ENCODE data around the gene MRPS15. TPM values are rescaled to one million over a fixed set of nuclear protein-coding genes. Genes with fewer than 3 reads are reported as not detected.
A peak's percentile ranks its signal among the peaks of the same experiment; 100 is the strongest.
"Not testable (repeated sequence)": the region's sequence is repeated elsewhere in the genome, so short reads cannot be mapped to it uniquely, and the experiment has no call there.

The MRPS15 gene
- total and polyA plus RNA-seq, 7 donors, result 70.3 to 115 (median 85.3) TPM

DNA sequence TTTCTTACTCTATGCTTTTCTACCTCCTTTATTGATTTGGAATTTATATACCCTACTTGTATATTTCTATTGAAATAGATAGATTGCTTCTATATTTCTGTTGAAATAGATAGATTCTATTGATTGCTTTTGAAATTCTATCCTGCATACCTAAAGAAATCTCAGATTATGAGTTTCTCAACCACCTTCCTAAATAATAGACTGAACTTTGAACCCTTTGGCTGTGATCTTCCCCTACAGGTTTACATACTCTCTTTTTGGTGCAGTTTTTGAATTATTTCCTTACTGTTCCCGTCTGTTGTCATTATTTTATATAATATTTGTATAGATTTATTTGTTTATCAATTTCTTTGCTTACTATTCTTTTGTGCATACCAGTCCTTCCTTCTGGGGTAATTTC, 39.0 kb upstream of the MRPS15 start:
- H3K9me3 ChIP-seq, result peaks cover 0 to 3% (median 0%) of the 10 kb centered on the region in 4 donors
- intact Hi-C loops (cut with DNase I), result no loop called here
- 16 to 55% methylated on average over 1 of the region's 1 CpG for WGBS, 2 donors
- H3K36me3 ChIP-seq, result no peaks in the 10 kb centered on the region
- no peak overlapping the region for H3K27ac ChIP-seq
- peaks cover 0 to 37% (median 17%) of the 10 kb centered on the region in 3 donors for H3K27me3 ChIP-seq
- no peak for DNase-seq
- no peaks in the 10 kb centered on the region for H3K4me1 ChIP-seq
- TF ChIP-seq, protein P1, sequence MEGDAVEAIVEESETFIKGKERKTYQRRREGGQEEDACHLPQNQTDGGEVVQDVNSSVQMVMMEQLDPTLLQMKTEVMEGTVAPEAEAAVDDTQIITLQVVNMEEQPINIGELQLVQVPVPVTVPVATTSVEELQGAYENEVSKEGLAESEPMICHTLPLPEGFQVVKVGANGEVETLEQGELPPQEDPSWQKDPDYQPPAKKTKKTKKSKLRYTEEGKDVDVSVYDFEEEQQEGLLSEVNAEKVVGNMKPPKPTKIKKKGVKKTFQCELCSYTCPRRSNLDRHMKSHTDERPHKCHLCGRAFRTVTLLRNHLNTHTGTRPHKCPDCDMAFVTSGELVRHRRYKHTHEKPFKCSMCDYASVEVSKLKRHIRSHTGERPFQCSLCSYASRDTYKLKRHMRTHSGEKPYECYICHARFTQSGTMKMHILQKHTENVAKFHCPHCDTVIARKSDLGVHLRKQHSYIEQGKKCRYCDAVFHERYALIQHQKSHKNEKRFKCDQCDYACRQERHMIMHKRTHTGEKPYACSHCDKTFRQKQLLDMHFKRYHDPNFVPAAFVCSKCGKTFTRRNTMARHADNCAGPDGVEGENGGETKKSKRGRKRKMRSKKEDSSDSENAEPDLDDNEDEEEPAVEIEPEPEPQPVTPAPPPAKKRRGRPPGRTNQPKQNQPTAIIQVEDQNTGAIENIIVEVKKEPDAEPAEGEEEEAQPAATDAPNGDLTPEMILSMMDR (IDR thresholded peaks at IDR 0.05), result no peak
- TF ChIP-seq POLR2AphosphoS5 (IDR thresholded peaks at IDR 0.05), result no peak
- no peak for TF ChIP-seq EP300 (IDR thresholded peaks at IDR 0.05)
- TF ChIP-seq POLR2A (IDR thresholded peaks at IDR 0.05), result no peak
- H3K4me3 ChIP-seq, result no peak overlapping the region

DNA sequence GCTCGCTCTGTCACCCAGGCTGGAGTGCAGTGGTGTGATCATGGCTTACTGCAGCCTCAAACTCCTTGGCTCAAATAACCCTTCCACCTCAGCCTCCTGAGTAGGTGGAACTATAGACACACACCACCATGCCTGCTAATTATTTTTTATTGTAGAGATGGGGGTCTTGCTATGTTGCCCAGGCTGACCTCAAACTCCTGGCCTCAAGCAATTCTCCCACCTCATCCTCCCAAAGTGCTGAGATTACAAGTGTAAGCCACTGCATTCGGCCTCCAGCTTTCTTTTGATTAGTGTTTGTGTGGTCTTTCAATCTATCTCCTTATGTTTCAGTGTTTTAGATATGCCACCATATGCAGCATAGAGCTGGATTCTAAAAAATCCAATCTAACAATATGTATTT, 38.4 kb upstream of the MRPS15 start:
- H3K27ac ChIP-seq, result no peak overlapping the region
- peaks cover 0 to 35% (median 17%) of the 10 kb centered on the region in 3 donors for H3K27me3 ChIP-seq
- intact Hi-C loops (cut with DNase I), result no loop called here
- H3K9me3 ChIP-seq, result peaks cover 0 to 3% (median 0%) of the 10 kb centered on the region in 4 donors
- no peak overlapping the region for H3K4me3 ChIP-seq
- peak; percentile 8 for DNase-seq
- H3K36me3 ChIP-seq, result no peaks in the 10 kb centered on the region
- TF ChIP-seq POLR2A (IDR thresholded peaks at IDR 0.05) (no peak), EP300 (IDR thresholded peaks at IDR 0.05) (no peak), POLR2AphosphoS5 (IDR thresholded peaks at IDR 0.05) (no peak)
- TF ChIP-seq, protein P1 (IDR thresholded peaks at IDR 0.05), result no peak
- 88% methylated on average over 2 of the region's 2 CpGs for WGBS, 2 donors
- H3K4me1 ChIP-seq, result no peaks in the 10 kb centered on the region

DNA sequence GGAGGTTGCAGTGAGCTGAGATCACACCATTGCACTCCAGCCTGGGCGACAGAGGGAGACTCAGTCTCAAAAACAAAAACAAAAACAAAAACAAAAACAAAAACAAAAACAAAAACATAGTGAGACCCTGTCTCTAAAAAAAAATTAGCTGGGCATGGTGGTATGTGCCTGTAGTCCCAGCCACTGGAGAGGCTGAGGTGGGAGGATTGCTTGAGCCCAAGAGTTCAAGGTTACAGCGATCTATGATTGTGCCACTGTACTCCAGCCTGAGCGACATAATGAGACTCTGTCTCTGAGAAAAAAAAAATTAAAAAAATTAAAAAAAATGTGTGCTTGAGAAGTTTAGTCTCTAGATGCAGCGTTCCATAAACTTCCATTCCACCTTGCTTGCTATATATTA, 37.7 kb upstream of the MRPS15 start:
- H3K9me3 ChIP-seq; H3K4me3 ChIP-seq; intact Hi-C loops (cut with DNase I); H3K36me3 ChIP-seq; H3K4me1 ChIP-seq; H3K27ac ChIP-seq: not testable (repeated sequence)
- peaks cover 0 to 28% (median 14%) of the 10 kb centered on the region in 3 donors for H3K27me3 ChIP-seq
- 84 to 88% methylated on average over 4 of the region's 4 CpGs for WGBS, 2 donors
- DNase-seq, result peak; percentile 14

DNA sequence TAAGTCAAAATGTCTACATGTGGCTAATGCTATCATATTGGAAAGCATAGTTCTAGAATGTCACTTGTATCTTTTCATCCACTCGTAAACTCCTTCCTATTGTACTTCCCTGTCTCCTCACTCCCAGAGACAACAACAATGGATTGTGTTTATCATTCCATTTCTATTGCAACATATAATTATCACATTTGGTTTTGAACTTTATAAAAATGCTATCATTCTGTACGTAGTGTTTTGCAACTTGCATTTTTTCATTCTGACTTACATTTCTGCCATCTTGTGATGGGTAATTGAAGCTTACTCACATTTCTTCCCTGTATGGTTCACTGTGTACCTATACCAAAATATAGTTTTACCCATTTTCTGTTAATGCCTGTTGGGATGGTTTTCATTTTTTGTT, 33.0 kb upstream of the MRPS15 start:
- 79 to 91% methylated on average over 2 of the region's 2 CpGs for WGBS, 2 donors

DNA sequence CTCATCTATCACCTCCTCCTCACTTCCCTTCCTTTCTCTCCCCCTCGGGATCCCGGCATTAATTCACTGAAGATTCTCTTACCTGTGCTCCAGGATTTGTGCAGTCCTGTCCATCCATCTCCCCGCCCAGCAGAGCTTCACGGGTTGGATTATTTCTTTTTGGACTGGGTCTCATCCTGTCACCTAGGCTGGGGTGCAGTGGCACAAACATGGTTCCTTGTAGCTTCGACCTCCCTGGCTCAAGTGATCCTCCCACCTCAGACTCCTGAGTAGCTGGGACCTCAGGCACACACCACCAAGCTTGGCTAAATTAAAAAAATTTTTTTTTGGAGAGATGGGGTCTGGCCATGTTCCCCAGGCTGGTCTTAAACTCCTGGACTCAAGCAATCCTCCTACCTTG, 30.8 kb upstream of the MRPS15 start:
- no peaks in the 10 kb centered on the region for H3K4me1 ChIP-seq
- peak; percentile 21 for DNase-seq
- 77 to 88% methylated on average over 5 of the region's 5 CpGs for WGBS, 2 donors
- no peaks in the 10 kb centered on the region for H3K9me3 ChIP-seq
- intact Hi-C loops (cut with DNase I), result no loop called here
- TF ChIP-seq POLR2A (IDR thresholded peaks at IDR 0.05) (no peak), EP300 (IDR thresholded peaks at IDR 0.05) (no peak), POLR2AphosphoS5 (IDR thresholded peaks at IDR 0.05) (no peak)
- TF ChIP-seq, protein P1 (IDR thresholded peaks at IDR 0.05), result no peak
- H3K4me3 ChIP-seq, result no peak overlapping the region
- H3K36me3 ChIP-seq, result no peaks in the 10 kb centered on the region
- H3K27ac ChIP-seq, result no peak overlapping the region
- no peaks in the 10 kb centered on the region for H3K27me3 ChIP-seq

More for the DNA sequence above, 33.0 kb upstream of the MRPS15 start:
- no peak for TF ChIP-seq EP300 (IDR thresholded peaks at IDR 0.05)
- TF ChIP-seq, protein P1 (IDR thresholded peaks at IDR 0.05), result no peak
- TF ChIP-seq POLR2A (IDR thresholded peaks at IDR 0.05), result no peak
- TF ChIP-seq POLR2AphosphoS5 (IDR thresholded peaks at IDR 0.05), result no peak
- H3K27ac ChIP-seq, result no peak overlapping the region
- no peak for DNase-seq
- H3K36me3 ChIP-seq, result no peaks in the 10 kb centered on the region
- intact Hi-C loops (cut with DNase I), result no loop called here
- no peak overlapping the region for H3K4me3 ChIP-seq
- no peaks in the 10 kb centered on the region for H3K4me1 ChIP-seq
- no peaks in the 10 kb centered on the region for H3K27me3 ChIP-seq
- no peaks in the 10 kb centered on the region for H3K9me3 ChIP-seq
